Sigmoid colon (tissue), 7 donors: ENCODE data around the gene CYB561. TPM values are rescaled to one million over a fixed set of nuclear protein-coding genes. Genes with fewer than 3 reads are reported as not detected.
"Not testable (repeated sequence)": the region's sequence is repeated elsewhere in the genome, so short reads cannot be mapped to it uniquely, and the experiment has no call there.

Source experiments
- DNase-seq: peaks from one replicate; pipeline ENCODE4 v3.0.0-alpha.2; 2019
- H3K27ac ChIP-seq, 4 donors: fragments of 200-600 bp; sonication (generic); one replicate each; pipeline ENCODE4 v1.5.1; 2016 to 2019; ENCODE audit warnings: mild to moderate bottlenecking in 1 of 4
- H3K27me3 ChIP-seq, 3 donors: fragments of 200-600 bp; sonication (generic); one replicate each; pipeline ENCODE4 v1.5.1; 2019; ENCODE audit warnings: mild to moderate bottlenecking in 1 of 3
- H3K36me3 ChIP-seq, 4 donors: fragments of 200-600 bp; sonication (generic); one replicate each; pipeline ENCODE4 v1.5.1; 2016 to 2019
- H3K4me1 ChIP-seq, 4 donors: fragments of 200-600 bp; sonication (generic); one replicate each; pipeline ENCODE4 v1.5.1; 2017 to 2019
- H3K4me3 ChIP-seq, 4 donors: fragments of 200-600 bp; sonication (generic); one replicate each; pipeline ENCODE4 v1.5.1; 2017 to 2019; ENCODE audit warnings: mild to moderate bottlenecking in 2 of 4, moderate library complexity in 1 of 4
- H3K9me3 ChIP-seq, 4 donors: fragments of 200-600 bp in 3 of 4; sonication (generic) in 3 of 4; one replicate each; pipeline versions ENCODE4 v1.5.1 to v1.6.1; 2013 to 2019
- EP300 ChIP-seq, 4 donors: sonication (generic); formaldehyde crosslinking; IDR thresholded peaks; one replicate each; pipeline ENCODE4 v1.6.1; 2017; ENCODE audit warnings: antibody characterized with exemption in 4 of 4
- POLR2A ChIP-seq, 2 donors: fragments of 450-650 bp; IDR thresholded peaks; one replicate each; pipeline ENCODE4 v1.6.1; 2016; ENCODE audit warnings: antibody characterized with exemption in 2 of 2, mild to moderate bottlenecking in 2 of 2, moderate library complexity in 2 of 2
- POLR2AphosphoS5 ChIP-seq, 4 donors: sonication (generic); formaldehyde crosslinking; IDR thresholded peaks; one replicate each; pipeline ENCODE4 v1.6.1; 2017; ENCODE audit warnings: antibody characterized with exemption in 4 of 4
- WGBS, 2 donors: extraction: QIAGEN DNeasy Blood & Tissue Kit; methylation state at CpG; one replicate each; pipeline ENCODE4 v1.1.7; 2013; 5-methylcytosine and 5-hydroxymethylcytosine counted together
- intact Hi-C: fragments of 100-400 bp; cut with DNase I; formaldehyde crosslinking; loops from one replicate; pipeline ENCODE4 v1.15.1; 2023
- polyA plus RNA-seq, 3 donors: library from polyadenylated mRNA; stranded (reverse); fragments of 200-250 nt; gene quantifications; one replicate each; pipeline ENCODE4 v1.2.3, GENCODE V29; 2013
- total RNA-seq, 4 donors: library from RNA; depleted of rRNA; stranded (reverse); fragments of >200 nt; gene quantifications; one replicate each; pipeline ENCODE4 v1.1.0, GENCODE V29; 2016
- TF ChIP-seq, protein P1 (sequence below), 4 experiments: fragments of 450-650 bp in 3 of 4; fragments of 200-600 bp in 1 of 4; IDR thresholded peaks; one replicate each; pipeline ENCODE4 v1.5.1; 2016 to 2019; ENCODE audit warnings: antibody characterized with exemption in 4 of 4, mild to moderate bottlenecking in 3 of 4, moderate library complexity in 2 of 4
- donor health status: healthy with polysubstance abuse.
- donor health status: Bipolar disorder and iron deficiency.
- donor health status: healthy.

CYB561 gene
- total and polyA plus RNA-seq, 7 donors, result 6.3 to 59.2 (median 10.3) TPM

DNA sequence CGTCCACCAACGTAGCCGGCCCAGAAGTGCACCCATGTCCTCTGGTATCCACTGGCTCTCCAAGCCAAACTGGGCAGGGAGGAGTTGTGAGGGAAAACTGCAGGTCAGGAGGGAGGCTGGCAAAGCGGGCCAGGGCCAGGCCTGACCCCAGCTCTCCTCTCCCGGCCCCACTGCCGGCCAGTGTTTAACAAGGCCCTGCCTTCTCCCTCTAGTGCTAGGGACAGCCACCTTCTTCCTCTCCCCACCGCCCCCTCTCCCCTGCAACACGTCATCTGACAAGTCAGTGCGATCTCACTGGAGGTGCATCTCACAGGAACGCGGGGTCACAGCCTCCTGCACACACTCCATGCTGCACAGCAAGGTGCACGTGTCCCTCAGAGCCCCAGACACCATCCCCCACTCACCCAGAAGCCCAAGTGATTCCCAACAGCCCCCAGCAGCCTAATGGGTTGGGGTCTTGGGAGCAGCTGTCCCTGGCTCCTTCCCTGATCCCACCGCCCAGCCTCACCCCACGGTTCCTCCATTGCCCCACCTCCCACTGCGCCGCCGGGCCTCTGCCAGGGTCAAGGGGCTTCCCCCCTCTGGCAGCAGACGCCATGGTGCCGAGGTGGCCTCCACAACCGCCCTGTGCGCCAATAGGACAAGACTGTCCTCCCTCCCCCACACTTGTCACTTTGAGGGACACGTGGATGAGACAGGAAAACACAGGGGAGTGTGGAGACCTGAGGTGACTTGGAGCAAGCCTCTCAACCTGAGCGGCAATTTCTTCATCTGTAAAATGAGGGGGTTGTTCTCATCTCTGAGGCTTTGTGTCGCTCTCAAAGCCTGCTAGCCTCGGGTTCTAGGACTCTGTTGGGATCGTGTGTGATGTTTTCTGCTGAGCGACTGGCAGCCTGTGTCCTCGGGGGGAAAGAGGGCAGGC lies 29.6 kb upstream of the CYB561 start:
- H3K4me3 ChIP-seq, result peak overlapping the region in 2 of 4 donors; percentile 56 to 59

DNA sequence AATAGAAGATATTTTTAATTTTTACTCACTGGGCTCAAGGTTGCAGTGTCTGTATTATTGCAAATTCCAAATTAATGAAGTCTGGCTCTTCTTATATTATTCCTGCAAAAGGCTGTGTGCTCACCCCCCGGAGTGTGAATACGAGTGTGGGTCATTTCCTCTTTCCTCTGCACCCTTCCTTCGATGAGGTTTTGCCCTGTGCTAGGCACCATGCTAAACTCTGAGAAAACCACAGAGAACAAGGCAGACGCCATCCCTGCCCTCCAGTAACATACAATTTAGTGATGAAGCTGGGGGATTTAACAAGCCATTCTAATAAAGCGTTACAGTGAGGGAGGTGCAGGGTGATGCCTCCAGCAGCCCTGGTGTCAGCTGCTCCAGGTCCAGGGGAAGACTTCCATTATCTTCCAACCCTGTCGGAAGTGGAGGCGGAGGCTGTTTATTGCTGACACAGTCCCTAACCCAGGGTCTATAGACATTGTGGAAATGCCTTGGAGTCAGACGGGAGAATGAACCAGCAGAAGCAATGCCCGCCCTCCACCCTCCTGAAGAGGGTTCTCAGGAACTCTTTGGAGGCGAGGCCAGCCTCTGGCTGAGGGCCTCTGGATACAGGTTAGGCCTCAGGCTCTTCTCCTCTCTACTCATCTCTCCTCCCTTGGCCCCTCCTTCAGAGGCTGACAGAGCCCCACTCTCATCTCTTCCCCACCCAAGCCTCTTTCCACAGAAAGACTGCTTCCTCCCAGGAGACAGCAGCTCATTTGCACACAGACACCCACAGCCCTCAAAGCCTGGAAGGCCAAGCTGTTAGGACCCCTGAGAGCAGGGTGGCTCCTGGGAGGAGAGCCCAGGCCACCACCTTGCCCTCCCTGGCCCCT lies 28.7 kb upstream of the CYB561 start:
- 54 to 72% methylated on average over 10 of the region's 10 CpGs for WGBS, 2 donors
- Histone ChIP-seq H3K36me3 (no peaks in the 10 kb centered on the region), H3K27me3 (peaks cover 17 to 43% (median 36%) of the 10 kb centered on the region in 3 donors), H3K4me1 (peaks cover 0 to 25% (median 21%) of the 10 kb centered on the region in 4 donors), H3K9me3 (no peaks in the 10 kb centered on the region), H3K4me3 (no peak overlapping the region), H3K27ac (peak overlapping the region in 1 of 4 donors; percentile 14)
- intact Hi-C loops, result loop anchor here (5.0 kb wide), 1 partner anchor 48 kb away; no protein-coding TSS in a partner anchor
- no peak for DNase-seq
- TF ChIP-seq POLR2AphosphoS5 (IDR thresholded peaks at IDR 0.05), result no peak
- TF ChIP-seq, protein P1, sequence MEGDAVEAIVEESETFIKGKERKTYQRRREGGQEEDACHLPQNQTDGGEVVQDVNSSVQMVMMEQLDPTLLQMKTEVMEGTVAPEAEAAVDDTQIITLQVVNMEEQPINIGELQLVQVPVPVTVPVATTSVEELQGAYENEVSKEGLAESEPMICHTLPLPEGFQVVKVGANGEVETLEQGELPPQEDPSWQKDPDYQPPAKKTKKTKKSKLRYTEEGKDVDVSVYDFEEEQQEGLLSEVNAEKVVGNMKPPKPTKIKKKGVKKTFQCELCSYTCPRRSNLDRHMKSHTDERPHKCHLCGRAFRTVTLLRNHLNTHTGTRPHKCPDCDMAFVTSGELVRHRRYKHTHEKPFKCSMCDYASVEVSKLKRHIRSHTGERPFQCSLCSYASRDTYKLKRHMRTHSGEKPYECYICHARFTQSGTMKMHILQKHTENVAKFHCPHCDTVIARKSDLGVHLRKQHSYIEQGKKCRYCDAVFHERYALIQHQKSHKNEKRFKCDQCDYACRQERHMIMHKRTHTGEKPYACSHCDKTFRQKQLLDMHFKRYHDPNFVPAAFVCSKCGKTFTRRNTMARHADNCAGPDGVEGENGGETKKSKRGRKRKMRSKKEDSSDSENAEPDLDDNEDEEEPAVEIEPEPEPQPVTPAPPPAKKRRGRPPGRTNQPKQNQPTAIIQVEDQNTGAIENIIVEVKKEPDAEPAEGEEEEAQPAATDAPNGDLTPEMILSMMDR (IDR thresholded peaks at IDR 0.05), result no peak
- TF ChIP-seq POLR2A (IDR thresholded peaks at IDR 0.05), result no peak
- TF ChIP-seq EP300 (IDR thresholded peaks at IDR 0.05), result no peak

More for the DNA sequence above, 29.6 kb upstream of the CYB561 start:
- intact Hi-C loops, result loop anchor here (5.0 kb wide), 1 partner anchor 48 kb away; no protein-coding TSS in a partner anchor
- TF ChIP-seq, protein P1 (IDR thresholded peaks at IDR 0.05), result no peak
- TF ChIP-seq POLR2A (IDR thresholded peaks at IDR 0.05) (no peak), POLR2AphosphoS5 (IDR thresholded peaks at IDR 0.05) (no peak), EP300 (IDR thresholded peaks at IDR 0.05) (no peak)
- peaks cover 0 to 25% (median 21%) of the 10 kb centered on the region in 4 donors for H3K4me1 ChIP-seq
- 65 to 67% methylated on average over 28 of the region's 28 CpGs for WGBS, 2 donors
- DNase-seq, result no peak
- H3K36me3 ChIP-seq, result no peaks in the 10 kb centered on the region
- H3K9me3 ChIP-seq, result no peaks in the 10 kb centered on the region
- H3K27ac ChIP-seq, result peak overlapping the region in 1 of 4 donors; percentile 22
- H3K27me3 ChIP-seq, result peaks cover 17 to 52% (median 36%) of the 10 kb centered on the region in 3 donors

DNA sequence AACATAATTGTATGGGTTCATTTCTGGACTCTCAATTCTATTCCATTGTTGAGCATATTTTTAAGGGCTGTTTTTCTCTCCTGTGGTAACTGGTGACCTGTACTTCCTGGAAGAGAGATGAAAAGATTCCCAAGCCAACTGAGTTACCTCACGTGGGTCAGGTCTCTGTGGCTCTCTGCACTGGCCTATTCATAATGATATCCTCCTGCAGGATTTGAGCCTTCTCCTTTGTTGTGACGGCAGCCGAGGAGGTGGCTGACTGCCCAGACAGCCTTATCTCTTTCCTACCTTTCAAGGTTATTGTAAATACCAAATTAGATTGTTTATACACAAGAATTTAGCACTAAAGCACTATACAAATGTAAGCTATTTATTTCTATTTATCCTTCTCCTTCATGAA lies 28.1 kb upstream of the CYB561 start:
- 8 to 49% methylated on average over 3 of the region's 3 CpGs for WGBS, 2 donors
- H3K27ac ChIP-seq, result no peak overlapping the region
- no peak overlapping the region for H3K4me3 ChIP-seq
- TF ChIP-seq, protein P1 (IDR thresholded peaks at IDR 0.05), result no peak
- TF ChIP-seq EP300 (IDR thresholded peaks at IDR 0.05) (no peak), POLR2AphosphoS5 (IDR thresholded peaks at IDR 0.05) (no peak), POLR2A (IDR thresholded peaks at IDR 0.05) (no peak)
- H3K9me3 ChIP-seq, result no peaks in the 10 kb centered on the region
- peaks cover 0 to 25% (median 21%) of the 10 kb centered on the region in 4 donors for H3K4me1 ChIP-seq
- H3K36me3 ChIP-seq, result no peaks in the 10 kb centered on the region
- peaks cover 17 to 36% (median 30%) of the 10 kb centered on the region in 3 donors for H3K27me3 ChIP-seq
- DNase-seq, result no peak
- intact Hi-C loops, result no loop called here

DNA sequence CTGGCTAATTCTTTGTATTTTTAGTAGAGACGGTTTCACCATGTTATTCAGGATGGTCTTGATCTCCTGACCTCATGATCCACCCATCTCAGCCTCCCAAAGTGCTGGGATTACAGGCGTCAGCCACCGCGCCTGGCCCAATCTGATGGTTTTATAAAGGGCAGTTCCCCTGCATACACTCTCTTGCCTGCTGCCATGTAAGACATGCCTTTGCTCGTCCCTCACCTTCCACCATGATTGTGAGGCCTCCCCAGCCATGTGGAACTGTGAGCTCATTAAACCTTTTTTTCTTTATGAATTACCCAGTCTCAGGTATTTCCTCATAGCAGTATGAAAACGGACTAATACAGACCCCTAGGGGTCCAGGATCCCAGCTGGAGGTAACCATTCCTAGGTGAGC lies 22.0 kb upstream of the CYB561 start:
- H3K4me3 ChIP-seq, H3K27me3 ChIP-seq, intact Hi-C loops, H3K27ac ChIP-seq, H3K9me3 ChIP-seq, DNase-seq, H3K4me1 ChIP-seq, H3K36me3 ChIP-seq: not testable (repeated sequence)
- 92% methylated on average over 6 of the region's 6 CpGs for WGBS, 2 donors
